T-cell (primary cell): Measurements from ENCODE around the gene ABCA9. TPM values are rescaled to one million over a fixed set of nuclear protein-coding genes. Genes with fewer than 3 reads are reported as not detected.

Experiments used
- ATAC-seq, 4 experiments: fragments of 200-7000 bp in 3 of 4; fragments of 150-1000 bp in 1 of 4; cut with Tn5 transposase; replicated peaks in 1 of 4; 1 replicate in 3 of 4; 2 replicates in 1 of 4; pipeline ENCODE4 v1.10.0; 2021; ENCODE audit warnings: moderate library complexity in 3 of 4, mild to moderate bottlenecking in 2 of 4, moderate number of reproducible peaks in 1 of 4
- CTCF ChIA-PET, 2 donors: fragments of 300-600 bp; sonication (Branson Sonifier 250); formaldehyde crosslinking; loops; one replicate each; lab custom pipeline; 2022; ENCODE audit warnings: antibody characterized with exemption in 2 of 2; lab: Charles Lee
- POLR2A ChIA-PET, 2 donors: fragments of 300-600 bp; sonication (Branson Sonifier 250); formaldehyde crosslinking; loops; one replicate each; lab custom pipeline; 2022; ENCODE audit warnings: antibody characterized with exemption in 2 of 2; lab: Charles Lee
- DNase-seq, 35 experiments: peaks; one replicate each; pipeline versions ENCODE4 v3.0.0 to v3.0.0-alpha.2; 2013 to 2023
- H3K27ac ChIP-seq: one replicate; pipeline ENCODE4 v1.5.1; 2013; ENCODE audit warnings: low read length
- H3K27me3 ChIP-seq, 2 experiments: replicated peaks in 1 of 2; 1 replicate in 1 of 2; 2 replicates in 1 of 2; pipeline versions ENCODE4 v1.6.1 to v1.7.0; 2013; ENCODE audit warnings: low read length in 1 of 2, mixed read lengths in 1 of 2; ENCODE audit not compliant: control insufficient read depth in 2 of 2, insufficient read depth in 2 of 2; ENCODE audit errors: extremely low read depth in 1 of 2
- H3K36me3 ChIP-seq, 2 donors: 1 replicate in 1 of 2; 2 replicates in 1 of 2; pipeline versions ENCODE4 v1.6.1 to v1.7.0; 2013; ENCODE audit warnings: low read length in 1 of 2; ENCODE audit not compliant: control insufficient read depth in 2 of 2, insufficient read depth in 1 of 2; ENCODE audit errors: extremely low read depth in 1 of 2
- H3K4me1 ChIP-seq, 2 experiments: 1 replicate in 1 of 2; 2 replicates in 1 of 2; pipeline versions ENCODE4 v1.6.1 to v1.7.0; 2013; ENCODE audit warnings: low read length in 2 of 2, mixed read lengths in 1 of 2; ENCODE audit not compliant: insufficient read depth in 2 of 2, control insufficient read depth in 1 of 2; ENCODE audit errors: extremely low read depth in 1 of 2
- H3K4me3 ChIP-seq, 2 donors: 1 replicate in 1 of 2; 2 replicates in 1 of 2; pipeline versions ENCODE4 v1.5.1 to v1.7.0; 2013; ENCODE audit warnings: mild to moderate bottlenecking in 2 of 2, low read length in 1 of 2, moderate library complexity in 1 of 2; ENCODE audit not compliant: control insufficient read depth in 1 of 2; ENCODE audit errors: extremely low read depth in 1 of 2
- H3K9me3 ChIP-seq: 2 replicates; pipeline ENCODE4 v1.7.0; 2013
- H3K27ac Mint-ChIP-seq, 2 donors: one replicate each; pipeline ENCODE4 v1.8.0; 2020 to 2021; ENCODE audit warnings: mild to moderate bottlenecking in 2 of 2, mixed read lengths in 2 of 2
- H3K27me3 Mint-ChIP-seq, 2 donors: one replicate each; pipeline ENCODE4 v1.8.0; 2021 to 2022; ENCODE audit warnings: mixed read lengths in 2 of 2
- H3K36me3 Mint-ChIP-seq: one replicate; pipeline ENCODE4 v1.8.0; 2021; ENCODE audit warnings: mixed read lengths
- H3K4me1 Mint-ChIP-seq, 3 donors: one replicate each; pipeline ENCODE4 v1.8.0; 2020 to 2022; ENCODE audit warnings: mixed read lengths in 3 of 3, mild to moderate bottlenecking in 1 of 3
- H3K4me3 Mint-ChIP-seq, 3 donors: one replicate each; pipeline ENCODE4 v1.8.0; 2020 to 2022; ENCODE audit warnings: mild to moderate bottlenecking in 3 of 3, mixed read lengths in 3 of 3, moderate library complexity in 3 of 3
- H3K9me3 Mint-ChIP-seq, 3 donors: one replicate each; pipeline ENCODE4 v1.8.0; 2020 to 2022; ENCODE audit warnings: mixed read lengths in 3 of 3
- WGBS: methylation state at CpG from one replicate; pipeline ENCODE4 v1.1.5; 2013; ENCODE audit warnings: missing lambda C conversion rate; ENCODE audit not compliant: insufficient coverage; 5-methylcytosine and 5-hydroxymethylcytosine counted together
- total RNA-seq, 35 experiments: library from RNA in 6 of 35; stranded (reverse) in 6 of 35; fragments of 120-200 nt in 1 of 35; gene quantifications; one replicate each; pipeline versions ENCODE4 v1.2.1 to v1.2.4 and lab custom pipeline; 2013 to 2026

The ABCA9 gene
- total RNA-seq, 5 donors from 2014 or later (not counting 1 experiment from before 2014, with no cell fraction given) = 0.05 to 0.06 (median 0.06) TPM; not detected in 2

DNA sequence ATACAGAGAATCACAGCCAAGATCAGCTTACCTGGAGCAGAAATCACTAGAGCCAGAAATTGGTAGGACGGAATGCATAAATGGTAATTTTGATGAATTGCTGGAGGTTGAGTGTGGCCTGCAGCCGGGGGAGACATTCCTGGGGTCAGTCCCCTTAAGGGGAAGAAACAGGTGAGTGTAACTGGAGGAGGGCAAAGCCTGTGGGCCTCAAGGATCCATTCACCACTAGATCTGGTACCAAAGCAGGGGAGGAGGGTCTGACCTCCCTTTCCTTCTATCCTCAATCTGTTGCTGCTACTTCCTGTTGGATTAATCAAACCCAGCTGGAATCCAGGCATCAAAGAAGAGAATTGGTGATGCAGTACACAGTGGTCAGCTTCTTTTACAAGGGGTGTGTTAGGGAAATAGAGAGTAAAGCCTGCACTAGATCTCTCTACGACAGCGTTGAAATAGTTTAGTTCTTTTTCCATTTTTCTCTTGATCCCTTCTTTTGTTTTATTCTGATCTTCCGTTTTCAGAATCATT, 8.6 kb upstream of the ABCA9 start:
- H3K36me3 Mint-ChIP-seq = no peaks in the 10 kb centered on the region
- Histone ChIP-seq H3K27ac (no peak overlapping the region), H3K4me3 (no peak overlapping the region), H3K4me1 (peaks cover 14 to 29% of the 10 kb centered on the region in 2 experiments), H3K9me3 (no peaks in the 10 kb centered on the region), H3K27me3 (peaks cover 0 to 2% of the 10 kb centered on the region in 2 experiments), H3K36me3 (no peaks in the 10 kb centered on the region)
- ChIA-PET POLR2A (no interaction called here), CTCF (no interaction called here)
- H3K27me3 Mint-ChIP-seq = peaks cover 7 to 14% of the 10 kb centered on the region in 2 donors
- ATAC-seq = no peak
- no CpG with 5 or more reads among the region's 5 CpGs for WGBS
- H3K9me3 Mint-ChIP-seq = peaks cover under 1 to 22% (median 11%) of the 10 kb centered on the region in 3 donors
- no peak overlapping the region for H3K4me3 Mint-ChIP-seq
- DNase-seq = no peak
- H3K4me1 Mint-ChIP-seq = peaks cover 29 to 46% (median 42%) of the 10 kb centered on the region in 3 donors
- no peak overlapping the region for H3K27ac Mint-ChIP-seq

DNA sequence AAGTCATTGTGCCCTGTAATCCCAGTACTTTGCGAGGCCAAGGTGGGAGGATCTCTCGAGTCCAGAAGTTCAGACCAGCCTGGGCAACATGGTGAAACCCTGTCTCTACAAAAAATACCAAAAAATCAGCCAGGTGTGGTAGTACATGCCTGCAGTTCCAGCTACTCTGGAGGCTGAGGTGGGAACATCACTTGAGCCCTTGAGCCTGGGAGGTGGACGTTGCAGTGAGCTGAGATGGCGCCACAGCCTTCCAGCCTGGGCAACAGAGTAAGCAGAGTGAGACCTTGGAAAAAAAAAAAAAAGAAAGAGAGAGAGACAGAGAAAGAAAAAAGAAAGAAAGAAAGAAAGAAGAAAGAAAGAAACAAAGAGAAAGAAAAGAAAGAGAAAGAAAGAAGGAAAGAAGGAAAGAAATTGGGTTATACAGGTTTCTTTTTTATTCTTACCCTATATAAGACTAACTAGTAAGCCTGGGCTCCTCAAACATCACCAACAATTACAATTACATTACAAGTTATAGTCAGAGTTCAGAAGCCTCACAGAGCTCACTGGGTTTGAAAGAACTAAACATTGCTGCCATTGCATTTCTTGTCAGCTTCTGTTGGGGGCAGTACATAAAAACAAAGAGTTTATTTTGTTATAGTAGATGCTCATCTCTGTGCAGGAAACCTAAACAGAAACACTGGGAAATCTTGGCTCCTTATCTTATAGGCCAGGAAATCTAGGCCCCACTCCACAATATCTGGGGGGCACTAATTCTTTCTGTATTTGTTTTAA, 6.7 kb upstream of the ABCA9 start:
- Mint-ChIP-seq H3K27me3 (peaks cover 7 to 14% of the 10 kb centered on the region in 2 donors), H3K4me1 (peaks cover 29 to 46% (median 42%) of the 10 kb centered on the region in 3 donors), H3K4me3 (no peak overlapping the region), H3K9me3 (peaks cover 0 to 10% (median 0%) of the 10 kb centered on the region in 3 donors), H3K36me3 (no peaks in the 10 kb centered on the region), H3K27ac (no peak overlapping the region)
- Histone ChIP-seq H3K4me3 (no peak overlapping the region), H3K27me3 (peaks cover 0 to 2% of the 10 kb centered on the region in 2 experiments), H3K36me3 (no peaks in the 10 kb centered on the region), H3K27ac (no peak overlapping the region), H3K4me1 (peaks cover 14 to 29% of the 10 kb centered on the region in 2 experiments), H3K9me3 (no peaks in the 10 kb centered on the region)
- DNase-seq (no peak), ATAC-seq (no peak)
- ChIA-PET CTCF (no interaction called here), POLR2A (no interaction called here)
- WGBS = 81% methylated on average over 4 of the region's 4 CpGs

- POLR2A ChIA-PET = no interaction called here
- Histone ChIP-seq H3K27me3 (peaks cover 0 to 2% of the 10 kb centered on the region in 2 experiments), H3K36me3 (no peaks in the 10 kb centered on the region), H3K27ac (no peak overlapping the region), H3K4me1 (peaks cover 14 to 29% of the 10 kb centered on the region in 2 experiments), H3K9me3 (no peaks in the 10 kb centered on the region), H3K4me3 (no peak overlapping the region)
- H3K27ac Mint-ChIP-seq = peak overlapping the region in 1 of 2 donors; percentile 76
- H3K27me3 Mint-ChIP-seq = peaks cover 7 to 14% of the 10 kb centered on the region in 2 donors
- CTCF ChIA-PET = no interaction called here
- peak overlapping the region in 2 of 3 donors; percentile 21 to 60 for H3K4me3 Mint-ChIP-seq
- peaks cover 0 to 3% (median 0%) of the 10 kb centered on the region in 3 donors for H3K9me3 Mint-ChIP-seq
- 22% methylated on average over 5 of the region's 7 CpGs for WGBS
- no peak for DNase-seq
- peaks cover 28 to 44% (median 41%) of the 10 kb centered on the region in 3 donors for H3K4me1 Mint-ChIP-seq
- no peak for ATAC-seq
- no peaks in the 10 kb centered on the region for H3K36me3 Mint-ChIP-seq
Observed at GRCh38 chr17:69066482-69066881, 5.8 kb upstream of the ABCA9 start.

- ATAC-seq = no peak
- ChIA-PET CTCF (interaction anchor here in 1 of 2 donors (0.7 kb wide), 1 partner anchor 161 kb away, joined by 3 read pairs; no protein-coding TSS in a partner anchor), POLR2A (no interaction called here)
- no peak for DNase-seq
- Histone ChIP-seq H3K27me3 (peaks cover 0 to 2% of the 10 kb centered on the region in 2 experiments), H3K27ac (no peak overlapping the region), H3K4me3 (no peak overlapping the region), H3K4me1 (peaks cover 2 to 23% of the 10 kb centered on the region in 2 experiments), H3K9me3 (no peaks in the 10 kb centered on the region), H3K36me3 (no peaks in the 10 kb centered on the region)
- peaks cover 7 to 14% of the 10 kb centered on the region in 2 donors for H3K27me3 Mint-ChIP-seq
- H3K36me3 Mint-ChIP-seq = no peaks in the 10 kb centered on the region
- H3K4me1 Mint-ChIP-seq = peaks cover 16 to 34% (median 28%) of the 10 kb centered on the region in 3 donors
- H3K27ac Mint-ChIP-seq = no peak overlapping the region
- no peak overlapping the region for H3K4me3 Mint-ChIP-seq
- H3K9me3 Mint-ChIP-seq = no peaks in the 10 kb centered on the region
Observed at GRCh38 chr17:69065113-69065512, 4.4 kb upstream of the ABCA9 start.

GRCh38 chr17:69064476-69064875, 3.7 kb upstream of the ABCA9 start:
- Histone ChIP-seq H3K27ac (no peak overlapping the region), H3K27me3 (peaks cover 0 to 2% of the 10 kb centered on the region in 2 experiments), H3K36me3 (no peaks in the 10 kb centered on the region), H3K9me3 (no peaks in the 10 kb centered on the region), H3K4me3 (no peak overlapping the region), H3K4me1 (peaks cover 2 to 23% of the 10 kb centered on the region in 2 experiments)
- ChIA-PET CTCF (interaction anchor here in 1 of 2 donors (0.7 kb wide), 1 partner anchor 160 kb away, joined by 3 read pairs; no protein-coding TSS in a partner anchor), POLR2A (no interaction called here)
- DNase-seq = no peak
- peaks cover 7 to 14% of the 10 kb centered on the region in 2 donors for H3K27me3 Mint-ChIP-seq
- no peak overlapping the region for H3K4me3 Mint-ChIP-seq
- no peak for ATAC-seq
- no peaks in the 10 kb centered on the region for H3K9me3 Mint-ChIP-seq
- H3K36me3 Mint-ChIP-seq = no peaks in the 10 kb centered on the region
- H3K4me1 Mint-ChIP-seq = peaks cover 16 to 34% (median 28%) of the 10 kb centered on the region in 3 donors
- no CpG with 5 or more reads among the region's 1 CpG for WGBS
- H3K27ac Mint-ChIP-seq = no peak overlapping the region

GRCh38 chr17:69064001-69064400, 3.3 kb upstream of the ABCA9 start:
- ChIA-PET POLR2A (no interaction called here), CTCF (no interaction called here)
- ATAC-seq = no peak

More at GRCh38 chr17:69064001-69064400, 3.3 kb upstream of the ABCA9 start:
- Mint-ChIP-seq H3K4me1 (peaks cover 16 to 34% (median 28%) of the 10 kb centered on the region in 3 donors), H3K27me3 (peaks cover 7 to 16% of the 10 kb centered on the region in 2 donors), H3K36me3 (no peaks in the 10 kb centered on the region), H3K4me3 (no peak overlapping the region), H3K27ac (no peak overlapping the region), H3K9me3 (peaks cover 0 to 3% (median 3%) of the 10 kb centered on the region in 3 donors)
- H3K27ac ChIP-seq = no peak overlapping the region
- no peaks in the 10 kb centered on the region for H3K9me3 ChIP-seq
- no peaks in the 10 kb centered on the region for H3K36me3 ChIP-seq
- no peak overlapping the region for H3K4me3 ChIP-seq
- no peak for DNase-seq
- WGBS = no CpG with 5 or more reads among the region's 2 CpGs
- peaks cover 2 to 23% of the 10 kb centered on the region in 2 experiments for H3K4me1 ChIP-seq
- H3K27me3 ChIP-seq = no peaks in the 10 kb centered on the region
